ENCODE data around the gene SPO11.

DNA sequence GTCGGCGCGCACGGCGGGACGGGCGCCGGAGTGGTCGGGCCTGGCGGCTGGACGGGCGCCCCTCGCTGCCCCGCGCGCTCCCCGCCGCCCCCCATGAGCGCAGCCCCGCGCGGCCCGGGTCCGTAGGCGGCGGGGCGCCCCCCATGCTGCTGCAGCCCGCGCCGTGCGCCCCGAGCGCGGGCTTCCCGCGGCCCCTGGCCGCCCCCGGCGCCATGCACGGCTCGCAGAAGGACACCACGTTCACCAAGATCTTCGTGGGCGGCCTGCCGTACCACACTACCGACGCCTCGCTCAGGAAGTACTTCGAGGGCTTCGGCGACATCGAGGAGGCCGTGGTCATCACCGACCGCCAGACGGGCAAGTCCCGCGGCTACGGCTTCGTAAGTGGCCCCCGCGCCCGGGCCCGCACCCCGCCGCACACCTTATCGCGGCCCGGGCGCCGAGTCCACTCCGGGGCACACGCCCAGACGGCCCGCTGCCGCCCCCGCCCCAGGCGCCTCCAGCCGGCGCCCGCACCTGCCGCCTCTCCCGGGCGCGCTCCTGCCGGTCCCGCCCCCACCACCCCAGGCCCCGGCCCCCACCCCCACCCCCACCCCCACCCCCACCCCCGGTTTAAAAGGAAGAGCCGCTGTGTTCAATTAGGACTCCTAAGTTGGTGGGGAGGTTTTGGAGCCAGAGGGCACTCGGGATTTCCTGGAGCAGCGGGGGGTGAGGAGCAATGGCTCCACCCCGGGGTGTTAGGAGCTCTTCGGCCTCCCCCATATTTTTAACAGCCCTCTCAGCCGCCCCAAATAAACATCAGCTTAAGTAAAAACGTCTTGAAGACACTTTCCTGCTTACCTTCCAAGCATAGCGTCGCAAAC is 62.1 kb downstream of the SPO11 start:
- TF ChIP-seq, protein P1, sequence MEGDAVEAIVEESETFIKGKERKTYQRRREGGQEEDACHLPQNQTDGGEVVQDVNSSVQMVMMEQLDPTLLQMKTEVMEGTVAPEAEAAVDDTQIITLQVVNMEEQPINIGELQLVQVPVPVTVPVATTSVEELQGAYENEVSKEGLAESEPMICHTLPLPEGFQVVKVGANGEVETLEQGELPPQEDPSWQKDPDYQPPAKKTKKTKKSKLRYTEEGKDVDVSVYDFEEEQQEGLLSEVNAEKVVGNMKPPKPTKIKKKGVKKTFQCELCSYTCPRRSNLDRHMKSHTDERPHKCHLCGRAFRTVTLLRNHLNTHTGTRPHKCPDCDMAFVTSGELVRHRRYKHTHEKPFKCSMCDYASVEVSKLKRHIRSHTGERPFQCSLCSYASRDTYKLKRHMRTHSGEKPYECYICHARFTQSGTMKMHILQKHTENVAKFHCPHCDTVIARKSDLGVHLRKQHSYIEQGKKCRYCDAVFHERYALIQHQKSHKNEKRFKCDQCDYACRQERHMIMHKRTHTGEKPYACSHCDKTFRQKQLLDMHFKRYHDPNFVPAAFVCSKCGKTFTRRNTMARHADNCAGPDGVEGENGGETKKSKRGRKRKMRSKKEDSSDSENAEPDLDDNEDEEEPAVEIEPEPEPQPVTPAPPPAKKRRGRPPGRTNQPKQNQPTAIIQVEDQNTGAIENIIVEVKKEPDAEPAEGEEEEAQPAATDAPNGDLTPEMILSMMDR (IDR thresholded peaks at IDR 0.05) = no peak
- no peak for TF ChIP-seq ZFX (IDR thresholded peaks at IDR 0.05; ENCODE audit: borderline replicate concordance)

Data from 22Rv1 (cell line).